HepG2 (cell line): Measurements from ENCODE around the gene SNX15. TPM values are rescaled to one million over a fixed set of nuclear protein-coding genes. Genes with fewer than 3 reads are reported as not detected.

ENCODE experiments used
- ASH2L ChIP-seq: fragments of 300-600, 200-600 bp; sonication (generic); IDR thresholded peaks from 2 replicates; pipeline ENCODE4 v1.7.0; 2017; ENCODE audit warnings: low read depth, mild to moderate bottlenecking, moderate library complexity, mixed read lengths, low read length; ENCODE audit not compliant: insufficient read length
- CENPT ChIP-seq: sonication (generic); formaldehyde crosslinking; IDR thresholded peaks from 2 replicates; pipeline ENCODE4 v1.8.0; 2022; ENCODE audit warnings: low read depth, mild to moderate bottlenecking, moderate library complexity, missing genetic modification reagents
- ELF3 ChIP-seq: IDR thresholded peaks from 2 replicates; pipeline ENCODE4 v1.6.1; 2016; ENCODE audit warnings: missing genetic modification reagents, missing compliant biosample characterization
- HCFC1 ChIP-seq: fragments of 150-350 bp; IDR thresholded peaks from 2 replicates; pipeline ENCODE4 v1.6.1; 2014; ENCODE audit warnings: low read depth, low read length
- IRF2 ChIP-seq: IDR thresholded peaks from 2 replicates; pipeline ENCODE4 v1.6.1; 2018; ENCODE audit warnings: missing genetic modification reagents, missing compliant biosample characterization
- JARID2 ChIP-seq: sonication (generic); formaldehyde crosslinking; IDR thresholded peaks from 2 replicates; pipeline ENCODE4 v1.8.1; 2023; ENCODE audit warnings: missing genetic modification reagents, inconsistent platforms; ENCODE audit not compliant: insufficient replicate concordance
- NR1H2 ChIP-seq: sonication (generic); formaldehyde crosslinking; IDR thresholded peaks from 2 replicates; pipeline ENCODE4 v1.8.1; 2022; ENCODE audit warnings: low read depth, missing genetic modification reagents, borderline replicate concordance
- NR2C2 ChIP-seq: sonication (generic); formaldehyde crosslinking; IDR thresholded peaks from 2 replicates; pipeline ENCODE4 v1.4.0; 2020; ENCODE audit warnings: missing genetic modification reagents, mild to moderate bottlenecking, moderate library complexity, borderline replicate concordance
- RFXAP ChIP-seq: sonication (generic); formaldehyde crosslinking; IDR thresholded peaks from 2 replicates; pipeline ENCODE4 v1.4.0; 2020; ENCODE audit warnings: missing genetic modification reagents, borderline replicate concordance
- ZFP36L1 ChIP-seq: sonication (generic); formaldehyde crosslinking; IDR thresholded peaks from 2 replicates; pipeline ENCODE4 v1.8.0; 2022; ENCODE audit warnings: mild to moderate bottlenecking, missing genetic modification reagents, moderate library complexity
- ZFP41 ChIP-seq: sonication (generic); formaldehyde crosslinking; IDR thresholded peaks from 2 replicates; pipeline ENCODE4 v1.4.0; 2020; ENCODE audit warnings: mild to moderate bottlenecking, missing genetic modification reagents, borderline replicate concordance
- ZKSCAN1 ChIP-seq: fragments of 150-350 bp; IDR thresholded peaks from 2 replicates; pipeline ENCODE4 v1.6.1; 2014; ENCODE audit warnings: low read length
- ZMYM3 ChIP-seq: sonication (generic); formaldehyde crosslinking; IDR thresholded peaks from 2 replicates; pipeline ENCODE4 v1.5.1; 2020; ENCODE audit warnings: mild to moderate bottlenecking, missing genetic modification reagents
- ZNF17 ChIP-seq: sonication (generic); formaldehyde crosslinking; IDR thresholded peaks from 2 replicates; pipeline ENCODE4 v1.5.0; 2020; ENCODE audit warnings: mild to moderate bottlenecking, missing genetic modification reagents
- ZNF460 ChIP-seq: sonication (generic); formaldehyde crosslinking; IDR thresholded peaks from 2 replicates; pipeline ENCODE4 v1.5.1; 2020; ENCODE audit warnings: missing genetic modification reagents, mild to moderate bottlenecking, borderline replicate concordance
- ZNF557 ChIP-seq: sonication (generic); formaldehyde crosslinking; IDR thresholded peaks from 2 replicates; pipeline ENCODE4 v1.4.0; 2020; ENCODE audit warnings: missing genetic modification reagents
- ZNF629 ChIP-seq: sonication (generic); formaldehyde crosslinking; conservative IDR thresholded peaks from 2 replicates; pipeline ENCODE4 v1.5.0; 2020; ENCODE audit warnings: missing genetic modification reagents
- ZNF772 ChIP-seq: sonication (generic); formaldehyde crosslinking; IDR thresholded peaks from 2 replicates; pipeline ENCODE4 v1.5.0; 2020; ENCODE audit warnings: mild to moderate bottlenecking, missing genetic modification reagents
- ZSCAN29 ChIP-seq: sonication (generic); formaldehyde crosslinking; conservative IDR thresholded peaks from 2 replicates; pipeline ENCODE4 v1.4.0; 2020; ENCODE audit warnings: mild to moderate bottlenecking, missing genetic modification reagents
- polyA plus RNA-seq, 8 experiments: library from polyadenylated mRNA; depleted of rRNA in 3 of 8; stranded (reverse) in 7 of 8; unstranded in 1 of 8; fragments of >200 nt; fragmentation: Illumina TruSeq in 4 of 8; extraction: Trizol in 4 of 8; gene quantifications; 2 replicates each; pipeline versions ENCODE4 v1.2.1 to v1.2.3, GENCODE V29; 2011 to 2016; ENCODE audit warnings: low read depth in 4 of 8, missing spikeins in 1 of 8, mixed read lengths in 1 of 8; ENCODE audit not compliant: insufficient read depth in 1 of 8
- total RNA-seq, 5 experiments: library from RNA; depleted of rRNA; stranded (reverse); fragments of >200 nt; fragmentation: Illumina TruSeq; extraction: Trizol; gene quantifications; 2 replicates each; pipeline ENCODE4 v1.2.3, GENCODE V29; 2016; ENCODE audit warnings: low read depth in 1 of 5
- TF ChIP-seq, protein P1 (sequence below): sonication (generic); formaldehyde crosslinking; IDR thresholded peaks from 2 replicates; pipeline ENCODE4 v1.8.1; 2023; ENCODE audit warnings: mild to moderate bottlenecking, missing genetic modification reagents
- TF ChIP-seq, protein P2 (sequence below): fragments of 450-650 bp; IDR thresholded peaks from 2 replicates; pipeline ENCODE4 v1.6.1; 2017
- TF ChIP-seq, protein P3 (sequence below): sonication (generic); formaldehyde crosslinking; IDR thresholded peaks from 2 replicates; pipeline ENCODE4 v1.5.0; 2020; ENCODE audit warnings: missing genetic modification reagents, mild to moderate bottlenecking, borderline replicate concordance
- TF ChIP-seq, protein P4 (sequence below): sonication (generic); formaldehyde crosslinking; IDR thresholded peaks from 2 replicates; pipeline ENCODE4 v1.8.1; 2023; ENCODE audit warnings: missing genetic modification reagents, inconsistent platforms, borderline replicate concordance
- TF ChIP-seq, protein P5 (sequence below): sonication (generic); formaldehyde crosslinking; IDR thresholded peaks from 2 replicates; pipeline ENCODE4 v1.5.0; 2020; ENCODE audit warnings: missing genetic modification reagents, mild to moderate bottlenecking, borderline replicate concordance
- TF ChIP-seq, protein P6 (sequence below): IDR thresholded peaks from 2 replicates; pipeline ENCODE4 v1.6.1; 2012; ENCODE audit warnings: low read depth, low read length, improper control_type of control experiment

Gene SNX15
- total and polyA plus RNA-seq, 2 of the 13 experiments (the other 11 are each of a cell fraction or from before 2014, with no cell fraction given) = 19.1 to 22.6 TPM

DNA sequence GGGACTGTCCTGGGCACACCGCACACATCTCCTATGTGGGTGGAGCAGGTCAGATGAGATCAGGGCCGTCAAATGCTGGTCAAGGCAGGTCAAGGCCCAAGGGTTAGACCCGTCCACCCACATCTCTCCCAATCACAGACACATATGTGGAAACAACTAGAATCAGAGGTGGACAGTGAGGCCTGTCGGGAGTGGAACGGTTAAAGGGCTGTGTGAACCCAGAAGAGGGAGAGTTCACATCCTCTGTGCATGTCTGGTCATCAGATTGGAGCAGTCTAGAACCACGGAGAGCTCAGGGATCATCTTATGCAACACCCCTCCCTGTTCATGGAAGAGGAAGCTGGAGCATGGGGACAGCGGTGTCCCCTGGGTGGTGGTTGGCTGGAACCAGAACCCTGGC lies 7.4 kb upstream of the SNX15 start (continued):
- TF ChIP-seq, protein P1, sequence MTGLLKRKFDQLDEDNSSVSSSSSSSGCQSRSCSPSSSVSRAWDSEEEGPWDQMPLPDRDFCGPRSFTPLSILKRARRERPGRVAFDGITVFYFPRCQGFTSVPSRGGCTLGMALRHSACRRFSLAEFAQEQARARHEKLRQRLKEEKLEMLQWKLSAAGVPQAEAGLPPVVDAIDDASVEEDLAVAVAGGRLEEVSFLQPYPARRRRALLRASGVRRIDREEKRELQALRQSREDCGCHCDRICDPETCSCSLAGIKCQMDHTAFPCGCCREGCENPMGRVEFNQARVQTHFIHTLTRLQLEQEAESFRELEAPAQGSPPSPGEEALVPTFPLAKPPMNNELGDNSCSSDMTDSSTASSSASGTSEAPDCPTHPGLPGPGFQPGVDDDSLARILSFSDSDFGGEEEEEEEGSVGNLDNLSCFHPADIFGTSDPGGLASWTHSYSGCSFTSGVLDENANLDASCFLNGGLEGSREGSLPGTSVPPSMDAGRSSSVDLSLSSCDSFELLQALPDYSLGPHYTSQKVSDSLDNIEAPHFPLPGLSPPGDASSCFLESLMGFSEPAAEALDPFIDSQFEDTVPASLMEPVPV (CRISPR knock-in tag) = no peak
- TF ChIP-seq, protein P2, sequence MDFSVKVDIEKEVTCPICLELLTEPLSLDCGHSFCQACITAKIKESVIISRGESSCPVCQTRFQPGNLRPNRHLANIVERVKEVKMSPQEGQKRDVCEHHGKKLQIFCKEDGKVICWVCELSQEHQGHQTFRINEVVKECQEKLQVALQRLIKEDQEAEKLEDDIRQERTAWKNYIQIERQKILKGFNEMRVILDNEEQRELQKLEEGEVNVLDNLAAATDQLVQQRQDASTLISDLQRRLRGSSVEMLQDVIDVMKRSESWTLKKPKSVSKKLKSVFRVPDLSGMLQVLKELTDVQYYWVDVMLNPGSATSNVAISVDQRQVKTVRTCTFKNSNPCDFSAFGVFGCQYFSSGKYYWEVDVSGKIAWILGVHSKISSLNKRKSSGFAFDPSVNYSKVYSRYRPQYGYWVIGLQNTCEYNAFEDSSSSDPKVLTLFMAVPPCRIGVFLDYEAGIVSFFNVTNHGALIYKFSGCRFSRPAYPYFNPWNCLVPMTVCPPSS = no peak
- no peak for TF ChIP-seq ZNF629 (CRISPR knock-in tag)
- no peak for TF ChIP-seq ZFP41 (CRISPR knock-in tag)
- no peak for TF ChIP-seq ZFP36L1
- TF ChIP-seq, protein P3, sequence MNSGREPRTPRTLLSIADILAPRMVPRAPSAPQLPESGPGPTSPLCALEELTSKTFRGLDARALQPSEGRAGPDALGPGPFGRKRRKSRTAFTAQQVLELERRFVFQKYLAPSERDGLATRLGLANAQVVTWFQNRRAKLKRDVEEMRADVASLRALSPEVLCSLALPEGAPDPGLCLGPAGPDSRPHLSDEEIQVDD (CRISPR knock-in tag) = no peak
- TF ChIP-seq NR2C2 (CRISPR knock-in tag) = peak; percentile 36; the same call in 1 of the 2 replicates
- TF ChIP-seq HCFC1 = no peak
- no peak for TF ChIP-seq ZNF772
- no peak for TF ChIP-seq ASH2L
- TF ChIP-seq, protein P4, sequence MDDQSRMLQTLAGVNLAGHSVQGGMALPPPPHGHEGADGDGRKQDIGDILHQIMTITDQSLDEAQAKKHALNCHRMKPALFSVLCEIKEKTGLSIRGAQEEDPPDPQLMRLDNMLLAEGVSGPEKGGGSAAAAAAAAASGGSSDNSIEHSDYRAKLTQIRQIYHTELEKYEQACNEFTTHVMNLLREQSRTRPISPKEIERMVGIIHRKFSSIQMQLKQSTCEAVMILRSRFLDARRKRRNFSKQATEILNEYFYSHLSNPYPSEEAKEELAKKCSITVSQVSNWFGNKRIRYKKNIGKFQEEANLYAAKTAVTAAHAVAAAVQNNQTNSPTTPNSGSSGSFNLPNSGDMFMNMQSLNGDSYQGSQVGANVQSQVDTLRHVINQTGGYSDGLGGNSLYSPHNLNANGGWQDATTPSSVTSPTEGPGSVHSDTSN (CRISPR knock-in tag) = no peak
- TF ChIP-seq ZMYM3 (CRISPR knock-in tag) = peak; percentile 70; the same call in 1 of the 2 replicates
- TF ChIP-seq ZNF460 (CRISPR knock-in tag) = no peak
- TF ChIP-seq RFXAP (CRISPR knock-in tag) = no peak
- TF ChIP-seq ZNF17 (CRISPR knock-in tag) = no peak
- TF ChIP-seq ZKSCAN1 = no peak
- no peak for TF ChIP-seq ZNF557 (CRISPR knock-in tag)
- no peak for TF ChIP-seq CENPT (CRISPR knock-in tag)
- no peak for TF ChIP-seq NR1H2 (CRISPR knock-in tag)
- TF ChIP-seq ELF3 = peak; percentile 62
- TF ChIP-seq, protein P5, sequence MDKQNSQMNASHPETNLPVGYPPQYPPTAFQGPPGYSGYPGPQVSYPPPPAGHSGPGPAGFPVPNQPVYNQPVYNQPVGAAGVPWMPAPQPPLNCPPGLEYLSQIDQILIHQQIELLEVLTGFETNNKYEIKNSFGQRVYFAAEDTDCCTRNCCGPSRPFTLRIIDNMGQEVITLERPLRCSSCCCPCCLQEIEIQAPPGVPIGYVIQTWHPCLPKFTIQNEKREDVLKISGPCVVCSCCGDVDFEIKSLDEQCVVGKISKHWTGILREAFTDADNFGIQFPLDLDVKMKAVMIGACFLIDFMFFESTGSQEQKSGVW (CRISPR knock-in tag) = no peak
- TF ChIP-seq, protein P6, sequence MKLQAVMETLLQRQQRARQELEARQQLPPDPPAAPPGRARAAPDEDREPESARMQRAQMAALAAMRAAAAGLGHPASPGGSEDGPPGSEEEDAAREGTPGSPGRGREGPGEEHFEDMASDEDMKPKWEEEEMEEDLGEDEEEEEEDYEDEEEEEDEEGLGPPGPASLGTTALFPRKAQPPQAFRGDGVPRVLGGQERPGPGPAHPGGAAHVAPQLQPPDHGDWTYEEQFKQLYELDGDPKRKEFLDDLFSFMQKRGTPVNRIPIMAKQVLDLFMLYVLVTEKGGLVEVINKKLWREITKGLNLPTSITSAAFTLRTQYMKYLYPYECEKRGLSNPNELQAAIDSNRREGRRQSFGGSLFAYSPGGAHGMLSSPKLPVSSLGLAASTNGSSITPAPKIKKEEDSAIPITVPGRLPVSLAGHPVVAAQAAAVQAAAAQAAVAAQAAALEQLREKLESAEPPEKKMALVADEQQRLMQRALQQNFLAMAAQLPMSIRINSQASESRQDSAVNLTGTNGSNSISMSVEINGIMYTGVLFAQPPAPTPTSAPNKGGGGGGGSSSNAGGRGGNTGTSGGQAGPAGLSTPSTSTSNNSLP = no peak
- TF ChIP-seq IRF2 (CRISPR knock-in tag) = 0 out of 2 replicates have a peak, but pooled peaks have one; percentile 45
- TF ChIP-seq JARID2 = no peak
- no peak for TF ChIP-seq ZSCAN29 (CRISPR knock-in tag)
